ENCODE data around the gene ABLIM1.

DNA sequence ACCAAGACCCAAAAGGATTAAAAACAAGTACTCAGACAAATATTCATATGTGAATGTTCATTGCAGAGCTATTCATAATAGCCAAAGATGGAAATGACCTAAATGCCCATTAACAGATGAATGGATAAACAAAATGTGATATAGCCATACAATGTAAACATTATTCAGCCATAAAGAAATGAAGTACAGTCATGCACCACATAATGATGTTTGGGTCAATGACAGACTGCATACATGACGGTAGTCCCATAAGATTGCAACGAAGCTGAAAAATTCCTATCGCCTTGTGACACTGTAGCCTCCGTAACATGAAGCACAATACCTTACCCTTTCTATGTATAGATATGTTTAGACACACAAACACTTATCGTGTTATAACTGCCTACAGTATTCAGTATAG is 97.9 kb downstream of the ABLIM1 start:
- no peak for TF ChIP-seq EZH2 (IDR thresholded peaks at IDR 0.05; ENCODE audit: borderline replicate concordance, insufficient read depth, low read length, poor library complexity, severe bottlenecking)
- TF ChIP-seq CTCF (IDR thresholded peaks at IDR 0.05; ENCODE audit: poor library complexity, severe bottlenecking): no peak
